Measurements from ENCODE around the gene TNPO3. TPM values are rescaled to one million over a fixed set of nuclear protein-coding genes. Genes with fewer than 3 reads are reported as not detected.

TNPO3 gene
- polyA plus RNA-seq, 1 donor from 2014 or later, result 47.7 TPM

GRCh38 chr7:128993419-128993818 is 61.5 kb downstream of the TNPO3 start:
- H4K20me1 ChIP-seq (ENCODE audit: insufficient read depth), result no peaks in the 10 kb centered on the region
- TF ChIP-seq EZH2 (IDR thresholded peaks at IDR 0.05; ENCODE audit: borderline replicate concordance, insufficient read depth, low read length, poor library complexity, severe bottlenecking) (no peak), SMC3 (conservative IDR thresholded peaks at IDR 0.05; ENCODE audit: poor library complexity) (no peak), TAF1 (IDR thresholded peaks at IDR 0.05; ENCODE audit: low read depth) (no peak), RAD21 (conservative IDR thresholded peaks at IDR 0.05) (no peak), POLR2AphosphoS5 (IDR thresholded peaks at IDR 0.05) (no peak), MXI1 (conservative IDR thresholded peaks at IDR 0.05; ENCODE audit: poor library complexity, severe bottlenecking) (no peak), EP300 (conservative IDR thresholded peaks at IDR 0.05; ENCODE audit: poor library complexity, severe bottlenecking) (no peak)
- TF ChIP-seq, protein P1, sequence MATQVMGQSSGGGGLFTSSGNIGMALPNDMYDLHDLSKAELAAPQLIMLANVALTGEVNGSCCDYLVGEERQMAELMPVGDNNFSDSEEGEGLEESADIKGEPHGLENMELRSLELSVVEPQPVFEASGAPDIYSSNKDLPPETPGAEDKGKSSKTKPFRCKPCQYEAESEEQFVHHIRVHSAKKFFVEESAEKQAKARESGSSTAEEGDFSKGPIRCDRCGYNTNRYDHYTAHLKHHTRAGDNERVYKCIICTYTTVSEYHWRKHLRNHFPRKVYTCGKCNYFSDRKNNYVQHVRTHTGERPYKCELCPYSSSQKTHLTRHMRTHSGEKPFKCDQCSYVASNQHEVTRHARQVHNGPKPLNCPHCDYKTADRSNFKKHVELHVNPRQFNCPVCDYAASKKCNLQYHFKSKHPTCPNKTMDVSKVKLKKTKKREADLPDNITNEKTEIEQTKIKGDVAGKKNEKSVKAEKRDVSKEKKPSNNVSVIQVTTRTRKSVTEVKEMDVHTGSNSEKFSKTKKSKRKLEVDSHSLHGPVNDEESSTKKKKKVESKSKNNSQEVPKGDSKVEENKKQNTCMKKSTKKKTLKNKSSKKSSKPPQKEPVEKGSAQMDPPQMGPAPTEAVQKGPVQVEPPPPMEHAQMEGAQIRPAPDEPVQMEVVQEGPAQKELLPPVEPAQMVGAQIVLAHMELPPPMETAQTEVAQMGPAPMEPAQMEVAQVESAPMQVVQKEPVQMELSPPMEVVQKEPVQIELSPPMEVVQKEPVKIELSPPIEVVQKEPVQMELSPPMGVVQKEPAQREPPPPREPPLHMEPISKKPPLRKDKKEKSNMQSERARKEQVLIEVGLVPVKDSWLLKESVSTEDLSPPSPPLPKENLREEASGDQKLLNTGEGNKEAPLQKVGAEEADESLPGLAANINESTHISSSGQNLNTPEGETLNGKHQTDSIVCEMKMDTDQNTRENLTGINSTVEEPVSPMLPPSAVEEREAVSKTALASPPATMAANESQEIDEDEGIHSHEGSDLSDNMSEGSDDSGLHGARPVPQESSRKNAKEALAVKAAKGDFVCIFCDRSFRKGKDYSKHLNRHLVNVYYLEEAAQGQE (IDR thresholded peaks at IDR 0.05; ENCODE audit: borderline replicate concordance), result no peak
- TF ChIP-seq, protein P2, sequence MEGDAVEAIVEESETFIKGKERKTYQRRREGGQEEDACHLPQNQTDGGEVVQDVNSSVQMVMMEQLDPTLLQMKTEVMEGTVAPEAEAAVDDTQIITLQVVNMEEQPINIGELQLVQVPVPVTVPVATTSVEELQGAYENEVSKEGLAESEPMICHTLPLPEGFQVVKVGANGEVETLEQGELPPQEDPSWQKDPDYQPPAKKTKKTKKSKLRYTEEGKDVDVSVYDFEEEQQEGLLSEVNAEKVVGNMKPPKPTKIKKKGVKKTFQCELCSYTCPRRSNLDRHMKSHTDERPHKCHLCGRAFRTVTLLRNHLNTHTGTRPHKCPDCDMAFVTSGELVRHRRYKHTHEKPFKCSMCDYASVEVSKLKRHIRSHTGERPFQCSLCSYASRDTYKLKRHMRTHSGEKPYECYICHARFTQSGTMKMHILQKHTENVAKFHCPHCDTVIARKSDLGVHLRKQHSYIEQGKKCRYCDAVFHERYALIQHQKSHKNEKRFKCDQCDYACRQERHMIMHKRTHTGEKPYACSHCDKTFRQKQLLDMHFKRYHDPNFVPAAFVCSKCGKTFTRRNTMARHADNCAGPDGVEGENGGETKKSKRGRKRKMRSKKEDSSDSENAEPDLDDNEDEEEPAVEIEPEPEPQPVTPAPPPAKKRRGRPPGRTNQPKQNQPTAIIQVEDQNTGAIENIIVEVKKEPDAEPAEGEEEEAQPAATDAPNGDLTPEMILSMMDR (IDR thresholded peaks at IDR 0.05; ENCODE audit: poor library complexity, severe bottlenecking), result no peak
- H3K4me3 ChIP-seq (ENCODE audit: low read length), result no peak overlapping the region
- no peak overlapping the region for H3K4me2 ChIP-seq (ENCODE audit: low read length)
- H3K36me3 ChIP-seq (ENCODE audit: insufficient read depth, low read length), result no peaks in the 10 kb centered on the region
- H3K9me2 ChIP-seq (ENCODE audit: insufficient read depth, low read length), result no peaks in the 10 kb centered on the region
- H3F3A ChIP-seq (ENCODE audit: insufficient read depth, low read length, poor library complexity, severe bottlenecking), result no peaks in the 10 kb centered on the region
- H3K9me3 ChIP-seq (ENCODE audit: low read length), result no peaks in the 10 kb centered on the region
- H2AFZ ChIP-seq (ENCODE audit: low read depth, low read length), result no peak overlapping the region
- no peaks in the 10 kb centered on the region for H3K27me3 ChIP-seq (ENCODE audit: insufficient read depth, low read depth, low read length)
- H3K79me2 ChIP-seq (replicated peaks; ENCODE audit: insufficient read depth, low read length), result no peaks in the 10 kb centered on the region
- no peak overlapping the region for H3K27ac ChIP-seq (ENCODE audit: low read length)
- no peak overlapping the region for H3K9ac ChIP-seq (ENCODE audit: low read length)

DNA sequence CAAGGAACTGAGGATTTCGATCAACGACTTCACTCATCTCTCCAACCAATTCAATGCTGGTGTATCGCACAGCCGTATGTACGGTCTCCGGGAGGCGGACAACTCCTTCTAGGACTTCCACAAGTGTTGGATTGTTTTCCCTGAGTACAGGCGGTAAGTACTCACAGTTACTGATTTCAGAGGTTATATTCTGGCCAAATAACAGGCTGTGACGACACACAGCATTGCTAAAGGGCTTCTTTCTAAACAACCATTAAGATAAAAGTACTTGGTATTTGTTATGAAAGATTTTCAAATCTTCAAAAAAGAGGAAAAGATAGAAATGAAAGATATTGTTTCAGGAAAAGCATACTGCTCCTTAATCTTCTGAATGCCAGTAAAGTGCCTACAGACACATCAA is 65.0 kb downstream of the TNPO3 start:
- Histone ChIP-seq H3F3A (ENCODE audit: insufficient read depth, low read length, poor library complexity, severe bottlenecking) (no peaks in the 10 kb centered on the region), H3K4me2 (ENCODE audit: low read length) (no peak overlapping the region), H4K20me1 (ENCODE audit: insufficient read depth) (no peaks in the 10 kb centered on the region), H3K9ac (ENCODE audit: low read length) (no peak overlapping the region), H3K4me3 (ENCODE audit: low read length) (no peak overlapping the region), H3K9me2 (ENCODE audit: insufficient read depth, low read length) (no peaks in the 10 kb centered on the region), H3K27ac (ENCODE audit: low read length) (no peak overlapping the region), H3K9me3 (ENCODE audit: low read length) (no peaks in the 10 kb centered on the region), H3K36me3 (ENCODE audit: insufficient read depth, low read length) (no peaks in the 10 kb centered on the region), H3K27me3 (ENCODE audit: insufficient read depth, low read depth, low read length) (no peaks in the 10 kb centered on the region), H2AFZ (ENCODE audit: low read depth, low read length) (no peak overlapping the region), H3K79me2 (replicated peaks; ENCODE audit: insufficient read depth, low read length) (no peaks in the 10 kb centered on the region)
- no peak for TF ChIP-seq MXI1 (conservative IDR thresholded peaks at IDR 0.05; ENCODE audit: poor library complexity, severe bottlenecking)
- TF ChIP-seq, protein P2 (IDR thresholded peaks at IDR 0.05; ENCODE audit: poor library complexity, severe bottlenecking), result no peak
- TF ChIP-seq, protein P1 (IDR thresholded peaks at IDR 0.05; ENCODE audit: borderline replicate concordance), result no peak
- no peak for TF ChIP-seq POLR2AphosphoS5 (IDR thresholded peaks at IDR 0.05)
- no peak for TF ChIP-seq RAD21 (conservative IDR thresholded peaks at IDR 0.05)
- no peak for TF ChIP-seq EZH2 (IDR thresholded peaks at IDR 0.05; ENCODE audit: borderline replicate concordance, insufficient read depth, low read length, poor library complexity, severe bottlenecking)

All from neural cell (in vitro differentiated cells).